ES-I3 (cell line): ENCODE results near the gene RTL1.

Experiments
- H3K36me3 ChIP-seq: 2 replicates; pipeline ENCODE4 v1.6.1; 2013; ENCODE audit warnings: mild to moderate bottlenecking, low read length, control low read depth, moderate library complexity; ENCODE audit not compliant: insufficient read depth
- H3K4me1 ChIP-seq: 2 replicates; pipeline ENCODE4 v1.6.1; 2013; ENCODE audit warnings: mild to moderate bottlenecking, control low read depth, low read length; ENCODE audit not compliant: insufficient read depth
- H3K9ac ChIP-seq: 2 replicates; pipeline ENCODE4 v1.6.1; 2013; ENCODE audit warnings: low read depth, mild to moderate bottlenecking, low read length, moderate library complexity
- H3K9me3 ChIP-seq: 2 replicates; pipeline ENCODE4 v1.6.1; 2013; ENCODE audit warnings: mild to moderate bottlenecking, low read length, moderate library complexity; ENCODE audit not compliant: control insufficient read depth, insufficient read depth

The RTL1 gene

GRCh38 chr14:100891501-100892445, 11.7 kb downstream of the RTL1 start:
- no peaks in the 10 kb centered on the region for H3K9me3 ChIP-seq
- no peaks in the 10 kb centered on the region for H3K4me1 ChIP-seq
- H3K9ac ChIP-seq = no peak overlapping the region
- H3K36me3 ChIP-seq = no peaks in the 10 kb centered on the region

DNA sequence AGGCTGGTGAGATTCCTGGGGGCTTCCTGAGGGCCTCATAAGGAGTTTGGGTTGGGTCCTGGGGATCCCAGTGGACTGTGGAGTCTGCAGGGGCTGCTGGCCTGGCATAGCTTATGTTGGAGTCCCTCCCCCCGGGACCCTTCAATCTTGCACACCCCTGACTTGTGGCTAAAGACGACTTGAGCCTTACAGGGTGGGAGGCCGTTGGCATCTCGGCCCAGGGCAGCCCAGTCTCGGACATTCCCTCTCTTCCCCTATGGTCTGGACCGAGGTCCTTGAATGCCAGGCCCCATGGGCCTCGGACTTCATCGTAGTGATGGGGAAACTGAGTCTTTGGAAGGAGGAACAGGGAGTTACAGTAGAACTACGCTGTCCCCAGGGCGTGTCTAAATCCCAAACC, 12.5 kb downstream of the RTL1 start:
- no peaks in the 10 kb centered on the region for H3K9me3 ChIP-seq
- no peaks in the 10 kb centered on the region for H3K4me1 ChIP-seq
- no peak overlapping the region for H3K9ac ChIP-seq
- no peaks in the 10 kb centered on the region for H3K36me3 ChIP-seq

GRCh38 chr14:100890061-100890850, 13.3 kb downstream of the RTL1 start:
- no peak overlapping the region for H3K9ac ChIP-seq
- H3K9me3 ChIP-seq = no peaks in the 10 kb centered on the region
- no peaks in the 10 kb centered on the region for H3K4me1 ChIP-seq
- no peaks in the 10 kb centered on the region for H3K36me3 ChIP-seq

- H3K9ac ChIP-seq = no peak overlapping the region
- H3K9me3 ChIP-seq = no peaks in the 10 kb centered on the region
- no peaks in the 10 kb centered on the region for H3K36me3 ChIP-seq
- no peaks in the 10 kb centered on the region for H3K4me1 ChIP-seq
Observed at GRCh38 chr14:100889641-100890040, 13.9 kb downstream of the RTL1 start.

GRCh38 chr14:100888789-100889315, 14.7 kb downstream of the RTL1 start:
- no peaks in the 10 kb centered on the region for H3K9me3 ChIP-seq

DNA sequence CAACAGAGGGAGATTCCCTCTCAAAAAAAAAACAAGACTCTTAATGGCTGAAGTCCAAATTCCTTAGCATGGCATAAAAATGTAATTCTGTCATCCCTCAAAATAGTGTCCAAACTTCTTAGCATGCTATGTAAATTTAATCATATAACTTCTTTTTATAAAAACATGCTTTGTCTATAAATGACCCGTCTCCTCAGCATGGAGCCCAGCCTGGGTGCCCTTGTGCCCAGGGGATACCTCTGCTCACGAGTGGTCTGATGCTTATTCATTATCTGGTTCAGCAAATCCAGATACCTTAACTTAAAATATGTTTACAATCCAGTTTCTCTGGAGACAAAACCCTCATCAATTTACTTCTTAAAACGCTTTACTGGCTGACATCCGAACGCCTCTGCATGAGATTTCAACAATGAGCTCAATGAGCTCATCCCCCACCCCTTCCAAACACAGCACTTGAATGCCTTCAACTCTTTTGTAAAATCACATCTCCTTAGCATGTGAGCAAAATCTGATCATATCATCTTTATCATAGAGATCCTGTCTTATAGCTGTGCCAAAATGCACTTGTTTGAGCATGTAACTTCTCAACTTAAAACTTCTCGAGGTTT, 15.7 kb downstream of the RTL1 start:
- no peaks in the 10 kb centered on the region for H3K9me3 ChIP-seq
- no peaks in the 10 kb centered on the region for H3K36me3 ChIP-seq
- no peak overlapping the region for H3K9ac ChIP-seq
- no peaks in the 10 kb centered on the region for H3K4me1 ChIP-seq

More at GRCh38 chr14:100888789-100889315, 14.7 kb downstream of the RTL1 start:
- no peaks in the 10 kb centered on the region for H3K4me1 ChIP-seq
- H3K36me3 ChIP-seq = no peaks in the 10 kb centered on the region
- H3K9ac ChIP-seq = no peak overlapping the region

GRCh38 chr14:100885617-100886016, 17.9 kb downstream of the RTL1 start:
- no peaks in the 10 kb centered on the region for H3K36me3 ChIP-seq
- no peak overlapping the region for H3K9ac ChIP-seq
- H3K9me3 ChIP-seq = no peaks in the 10 kb centered on the region
- no peaks in the 10 kb centered on the region for H3K4me1 ChIP-seq

GRCh38 chr14:100885196-100885595, 18.3 kb downstream of the RTL1 start:
- no peak overlapping the region for H3K9ac ChIP-seq
- H3K36me3 ChIP-seq = no peaks in the 10 kb centered on the region
- no peaks in the 10 kb centered on the region for H3K9me3 ChIP-seq
- no peaks in the 10 kb centered on the region for H3K4me1 ChIP-seq

GRCh38 chr14:100884456-100884855, 19.1 kb downstream of the RTL1 start:
- H3K9ac ChIP-seq = no peak overlapping the region
- no peaks in the 10 kb centered on the region for H3K36me3 ChIP-seq
- no peaks in the 10 kb centered on the region for H3K4me1 ChIP-seq
- no peaks in the 10 kb centered on the region for H3K9me3 ChIP-seq

GRCh38 chr14:100883789-100884101, 19.8 kb downstream of the RTL1 start:
- Histone ChIP-seq H3K4me1 (no peaks in the 10 kb centered on the region), H3K36me3 (no peaks in the 10 kb centered on the region), H3K9me3 (no peaks in the 10 kb centered on the region), H3K9ac (no peak overlapping the region)

DNA sequence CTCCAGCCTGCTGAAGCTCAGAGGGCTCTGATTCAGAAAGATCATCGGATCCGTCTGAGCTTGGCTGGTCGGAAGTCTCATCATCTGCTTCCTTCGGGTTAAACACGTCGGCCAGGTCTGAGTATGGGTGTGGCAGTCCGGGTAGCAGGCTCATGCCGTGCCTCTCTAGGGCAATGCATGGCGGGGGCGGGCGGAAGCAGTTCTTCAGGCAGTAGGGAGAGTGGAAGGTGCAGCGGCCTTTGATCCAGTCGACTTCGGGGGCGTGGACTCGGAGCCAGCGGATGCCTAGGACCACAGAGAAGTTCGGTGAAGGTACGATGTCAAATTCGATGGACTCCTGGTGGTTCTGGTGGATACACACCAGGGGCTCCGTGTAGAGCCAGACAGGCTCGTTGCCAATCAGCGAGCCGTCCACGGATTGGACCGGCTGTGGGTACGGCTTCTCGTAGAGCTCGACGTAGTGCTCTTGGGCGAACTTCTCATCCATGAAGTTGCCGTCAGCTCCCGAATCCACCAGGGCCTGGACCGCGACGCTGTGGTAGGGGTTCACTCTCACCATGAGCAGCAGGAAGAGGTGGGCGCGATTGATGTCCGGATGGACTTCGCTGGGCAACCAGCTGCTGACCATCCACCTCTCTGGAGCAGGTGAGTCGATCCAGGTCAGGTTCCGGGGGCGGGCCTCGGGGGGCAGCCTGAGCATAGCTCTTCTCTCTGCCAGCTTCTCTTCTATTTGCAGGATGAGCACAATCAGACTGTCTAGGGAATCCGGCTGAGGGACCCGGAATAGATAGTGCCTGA, 20.3 kb downstream of the RTL1 start:
- Histone ChIP-seq H3K36me3 (no peaks in the 10 kb centered on the region), H3K9ac (no peak overlapping the region), H3K4me1 (no peaks in the 10 kb centered on the region), H3K9me3 (no peaks in the 10 kb centered on the region)

GRCh38 chr14:100882026-100882967, 21.2 kb downstream of the RTL1 start:
- H3K9me3 ChIP-seq = no peaks in the 10 kb centered on the region
- H3K36me3 ChIP-seq = no peaks in the 10 kb centered on the region
- no peaks in the 10 kb centered on the region for H3K4me1 ChIP-seq
- H3K9ac ChIP-seq = no peak overlapping the region
